Spleen (tissue), 7 donors: ENCODE results near the gene ARL14EPL.

Experiments used
- POLR2A ChIP-seq, 3 donors: fragments of 450-650 bp; IDR thresholded peaks; one replicate each; pipeline ENCODE4 v1.5.1; 2017; ENCODE audit warnings: antibody characterized with exemption in 3 of 3, mild to moderate bottlenecking in 1 of 3
- POLR2AphosphoS5 ChIP-seq, 3 donors: sonication (generic); formaldehyde crosslinking; IDR thresholded peaks; one replicate each; pipeline ENCODE4 v1.5.1; 2017; ENCODE audit warnings: antibody characterized with exemption in 3 of 3
- TF ChIP-seq, protein P1 (sequence below), 11 experiments: fragments of 200-600 bp in 7 of 11; fragments of 450-650 bp in 4 of 11; sonication (generic) in 4 of 11; IDR thresholded peaks in 8 of 11; conservative IDR thresholded peaks in 3 of 11; 1 replicate in 7 of 11; 2 replicates in 4 of 11; pipeline versions ENCODE4 v1.4.0 to v1.8.0; 2016 to 2021; ENCODE audit warnings: antibody characterized with exemption in 11 of 11, inconsistent platforms in 4 of 11, mild to moderate bottlenecking in 1 of 11
- donor health status: DM: no; HTN: no; CAD: no; lungs with moderate emphysema.
- donor health status: DM: no; HTN: no; CAD: no.
- donor health status: DM: no; HTN: no; CAD: no.

DNA sequence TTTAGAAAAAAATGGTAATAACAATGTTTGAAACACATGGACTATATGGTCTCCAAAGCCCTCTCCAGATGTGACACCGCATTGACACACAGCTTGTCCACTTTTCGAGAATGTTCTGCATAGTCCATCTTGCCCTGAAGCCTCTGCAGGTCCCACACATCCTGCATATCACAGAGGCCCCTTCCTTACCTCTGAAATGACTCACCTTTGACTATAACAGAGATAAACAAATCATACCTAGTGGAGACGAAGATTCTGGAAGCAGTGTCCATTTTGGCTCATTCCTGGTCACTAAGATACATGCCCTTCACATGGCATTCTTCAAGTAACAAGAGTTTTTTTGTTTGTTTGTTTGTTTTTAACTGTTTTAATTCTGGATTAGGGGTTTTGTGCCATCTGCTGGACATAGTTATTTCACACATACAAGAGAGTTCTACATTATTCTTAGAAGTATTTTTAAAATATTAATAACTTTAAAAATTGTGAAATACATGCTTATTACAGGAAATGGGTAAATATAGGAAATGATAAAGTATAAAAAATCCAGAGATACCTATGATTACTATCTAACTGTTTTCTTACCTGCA, 5.1 kb downstream of the ARL14EPL start:
- TF ChIP-seq, protein P1, sequence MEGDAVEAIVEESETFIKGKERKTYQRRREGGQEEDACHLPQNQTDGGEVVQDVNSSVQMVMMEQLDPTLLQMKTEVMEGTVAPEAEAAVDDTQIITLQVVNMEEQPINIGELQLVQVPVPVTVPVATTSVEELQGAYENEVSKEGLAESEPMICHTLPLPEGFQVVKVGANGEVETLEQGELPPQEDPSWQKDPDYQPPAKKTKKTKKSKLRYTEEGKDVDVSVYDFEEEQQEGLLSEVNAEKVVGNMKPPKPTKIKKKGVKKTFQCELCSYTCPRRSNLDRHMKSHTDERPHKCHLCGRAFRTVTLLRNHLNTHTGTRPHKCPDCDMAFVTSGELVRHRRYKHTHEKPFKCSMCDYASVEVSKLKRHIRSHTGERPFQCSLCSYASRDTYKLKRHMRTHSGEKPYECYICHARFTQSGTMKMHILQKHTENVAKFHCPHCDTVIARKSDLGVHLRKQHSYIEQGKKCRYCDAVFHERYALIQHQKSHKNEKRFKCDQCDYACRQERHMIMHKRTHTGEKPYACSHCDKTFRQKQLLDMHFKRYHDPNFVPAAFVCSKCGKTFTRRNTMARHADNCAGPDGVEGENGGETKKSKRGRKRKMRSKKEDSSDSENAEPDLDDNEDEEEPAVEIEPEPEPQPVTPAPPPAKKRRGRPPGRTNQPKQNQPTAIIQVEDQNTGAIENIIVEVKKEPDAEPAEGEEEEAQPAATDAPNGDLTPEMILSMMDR (IDR thresholded peaks at IDR 0.05 in 8 of 11, conservative IDR thresholded peaks at IDR 0.05 in 3 of 11), result no peak
- TF ChIP-seq POLR2AphosphoS5 (IDR thresholded peaks at IDR 0.05) (no peak), POLR2A (IDR thresholded peaks at IDR 0.05) (no peak)
